ENCODE results near the gene KRTAP5-7.

DNA sequence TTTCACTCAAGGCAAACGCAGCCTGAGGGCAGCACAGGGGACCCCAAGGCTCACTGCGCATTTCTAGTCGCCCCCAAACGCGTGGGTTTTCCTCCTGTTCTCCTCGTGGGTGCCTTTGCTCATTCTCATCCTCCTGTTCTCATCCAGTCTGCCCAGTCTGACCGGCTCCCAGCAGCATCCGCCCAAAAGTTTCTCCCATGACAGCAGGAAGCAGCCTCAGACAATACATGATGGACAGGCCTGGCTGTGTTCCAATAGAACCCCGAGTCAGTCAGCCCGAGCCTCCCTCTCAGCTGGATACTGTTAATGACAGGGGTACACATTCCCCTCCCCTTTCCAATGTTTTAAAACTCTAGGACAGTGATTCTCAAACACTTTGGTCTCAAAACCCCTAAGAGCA is 22.5 kb upstream of the KRTAP5-7 start:
- TF ChIP-seq, protein P1, sequence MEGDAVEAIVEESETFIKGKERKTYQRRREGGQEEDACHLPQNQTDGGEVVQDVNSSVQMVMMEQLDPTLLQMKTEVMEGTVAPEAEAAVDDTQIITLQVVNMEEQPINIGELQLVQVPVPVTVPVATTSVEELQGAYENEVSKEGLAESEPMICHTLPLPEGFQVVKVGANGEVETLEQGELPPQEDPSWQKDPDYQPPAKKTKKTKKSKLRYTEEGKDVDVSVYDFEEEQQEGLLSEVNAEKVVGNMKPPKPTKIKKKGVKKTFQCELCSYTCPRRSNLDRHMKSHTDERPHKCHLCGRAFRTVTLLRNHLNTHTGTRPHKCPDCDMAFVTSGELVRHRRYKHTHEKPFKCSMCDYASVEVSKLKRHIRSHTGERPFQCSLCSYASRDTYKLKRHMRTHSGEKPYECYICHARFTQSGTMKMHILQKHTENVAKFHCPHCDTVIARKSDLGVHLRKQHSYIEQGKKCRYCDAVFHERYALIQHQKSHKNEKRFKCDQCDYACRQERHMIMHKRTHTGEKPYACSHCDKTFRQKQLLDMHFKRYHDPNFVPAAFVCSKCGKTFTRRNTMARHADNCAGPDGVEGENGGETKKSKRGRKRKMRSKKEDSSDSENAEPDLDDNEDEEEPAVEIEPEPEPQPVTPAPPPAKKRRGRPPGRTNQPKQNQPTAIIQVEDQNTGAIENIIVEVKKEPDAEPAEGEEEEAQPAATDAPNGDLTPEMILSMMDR (IDR thresholded peaks at IDR 0.05 in 2 of 3, conservative IDR thresholded peaks at IDR 0.05 in 1 of 3; ENCODE audit: borderline replicate concordance in 1 of 3, insufficient read depth in 1 of 3, low read depth in 2 of 3, low read length in 2 of 3): no peak
- no peak for TF ChIP-seq EZH2phosphoT487 (IDR thresholded peaks at IDR 0.05; ENCODE audit: borderline replicate concordance)
- no peak for TF ChIP-seq POLR2A (IDR thresholded peaks at IDR 0.05; ENCODE audit: borderline replicate concordance, extremely low read depth, insufficient read depth, insufficient read length)
- TF ChIP-seq ZNF274 (IDR thresholded peaks at IDR 0.05; ENCODE audit: low read depth, low read length): no peak
- no peak for TF ChIP-seq RAD21 (IDR thresholded peaks at IDR 0.05; ENCODE audit: low read depth)
- TF ChIP-seq JUND (IDR thresholded peaks at IDR 0.05): no peak
- no peak for TF ChIP-seq SRF (IDR thresholded peaks at IDR 0.05; ENCODE audit: low read depth)
- TF ChIP-seq, protein P2, sequence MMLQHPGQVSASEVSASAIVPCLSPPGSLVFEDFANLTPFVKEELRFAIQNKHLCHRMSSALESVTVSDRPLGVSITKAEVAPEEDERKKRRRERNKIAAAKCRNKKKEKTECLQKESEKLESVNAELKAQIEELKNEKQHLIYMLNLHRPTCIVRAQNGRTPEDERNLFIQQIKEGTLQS (IDR thresholded peaks at IDR 0.05): no peak
- no peak for TF ChIP-seq FOSL1 (IDR thresholded peaks at IDR 0.05; ENCODE audit: low read depth)
